Activated T-cell treated with anti-CD3 and anti-CD28 coated beads for 48 hours (primary cell): Measurements from ENCODE around the gene FRMD4A.
"Not testable (repeated sequence)": the region's sequence is repeated elsewhere in the genome, so short reads cannot be mapped to it uniquely, and the experiment has no call there.

Experiments used
- DNase-seq: peaks from one replicate; pipeline ENCODE4 v3.0.0-alpha.2; 2020; ENCODE audit warnings: low read depth

The FRMD4A gene

DNA sequence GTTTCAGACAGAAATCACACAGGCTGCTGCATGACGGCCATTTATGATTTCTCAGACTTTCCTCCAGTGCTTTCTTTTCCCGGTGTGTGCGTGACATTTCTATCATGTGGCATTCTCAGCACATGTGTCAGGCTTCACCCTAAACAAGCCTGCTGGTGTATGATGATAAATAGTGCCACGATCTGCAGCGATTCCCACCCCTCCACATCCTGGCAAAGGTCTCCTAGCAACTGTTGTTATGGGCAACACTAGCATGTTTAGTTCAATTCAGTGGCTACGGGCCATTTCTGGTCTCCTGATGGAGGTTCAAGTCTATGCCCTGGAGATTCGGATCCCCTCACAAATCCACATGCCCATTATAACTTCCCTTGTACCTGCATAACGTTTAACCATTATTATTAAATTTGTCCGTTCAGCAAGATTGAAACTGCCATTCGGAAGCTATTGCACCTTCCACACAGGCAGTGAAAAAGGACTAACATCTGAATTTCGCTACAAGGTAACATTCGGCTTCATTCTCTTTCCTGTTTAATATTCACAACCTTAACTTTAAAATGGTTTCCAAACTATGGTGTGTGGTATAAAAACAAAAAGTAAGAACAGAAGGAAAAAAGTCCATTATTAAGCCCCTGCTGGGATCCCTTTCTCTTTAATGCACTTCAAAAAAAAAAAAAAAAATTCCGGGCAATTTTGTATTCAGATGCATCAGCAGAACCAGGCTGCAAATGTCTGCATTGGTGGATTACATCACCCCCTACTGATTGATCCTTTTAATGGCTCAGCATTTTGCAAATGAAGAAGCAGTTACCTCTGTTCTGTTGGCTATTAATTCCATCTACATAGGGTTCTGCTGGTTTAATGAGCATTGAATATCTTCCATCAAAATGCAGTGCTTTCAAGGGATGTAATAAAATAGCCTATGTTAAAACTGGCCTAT lies 90.2 kb downstream of the FRMD4A start:
- DNase-seq, result no peak

GRCh38 chr10:14238659-14239058 lies 92.1 kb downstream of the FRMD4A start:
- DNase-seq, result not testable (repeated sequence)

GRCh38 chr10:14236341-14236740 lies 94.4 kb downstream of the FRMD4A start:
- no peak for DNase-seq

GRCh38 chr10:14235566-14236195 lies 95.0 kb downstream of the FRMD4A start:
- DNase-seq, result no peak

DNA sequence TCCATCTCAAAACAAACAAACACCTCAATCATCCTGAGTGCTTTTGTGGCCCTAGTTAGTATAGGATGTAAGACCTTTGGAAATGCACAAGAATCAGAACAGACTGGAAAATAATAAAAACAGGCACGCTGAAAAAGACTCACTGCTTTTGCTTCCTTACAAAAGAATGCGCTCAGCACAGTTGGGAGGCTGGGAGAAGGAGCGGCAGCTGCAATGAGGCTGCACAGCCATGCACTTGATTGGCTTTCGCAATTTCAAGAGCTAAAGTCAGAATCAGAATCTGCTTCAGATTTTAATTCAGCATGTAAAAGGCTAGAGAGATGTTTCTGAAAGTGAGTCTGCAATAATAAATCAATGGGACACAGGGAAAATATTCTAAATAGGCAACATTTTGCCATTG lies 97.2 kb downstream of the FRMD4A start:
- DNase-seq, result no peak

DNA sequence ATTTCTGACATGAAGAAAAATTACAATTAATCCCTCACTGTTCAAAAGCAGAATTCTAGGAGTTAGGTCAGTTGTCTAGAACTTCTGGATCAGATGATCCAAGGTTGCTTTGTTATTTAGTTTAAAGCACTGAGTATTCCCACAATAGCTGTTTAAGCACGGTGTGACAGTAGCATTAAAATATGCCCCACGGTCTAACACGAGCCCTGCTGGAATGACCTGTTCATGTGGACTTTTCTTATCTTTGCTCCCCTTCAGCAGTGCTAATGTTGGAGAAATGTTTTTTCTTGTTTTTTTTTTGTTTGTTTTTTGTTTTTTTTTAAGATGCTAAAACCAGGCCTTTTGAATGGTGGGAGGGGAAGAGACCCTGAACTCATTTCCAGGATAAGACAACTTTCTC lies 101.9 kb downstream of the FRMD4A start:
- DNase-seq, result not testable (repeated sequence)

- DNase-seq, result no peak
Measured at GRCh38 chr10:14225379-14225778, 105.3 kb downstream of the FRMD4A start.

DNA sequence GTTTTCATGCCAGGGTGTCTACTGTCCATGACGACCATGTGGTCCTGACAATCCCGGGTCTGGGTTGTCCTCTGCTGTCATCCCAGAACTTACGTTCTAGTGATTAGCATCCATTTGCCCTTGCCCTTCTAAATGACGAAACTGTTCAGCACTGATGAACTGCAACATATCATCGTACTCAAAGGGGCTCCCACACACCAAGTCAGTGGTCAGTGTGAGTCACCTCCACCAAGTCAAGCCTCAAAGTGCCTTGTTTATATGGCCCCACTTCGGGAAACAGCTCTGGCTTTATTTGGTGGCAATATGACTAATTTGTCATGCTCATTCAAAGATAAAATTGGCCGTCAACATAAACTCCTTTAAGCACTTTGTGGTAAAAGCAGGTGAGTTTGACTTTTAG lies 110.7 kb downstream of the FRMD4A start:
- DNase-seq, result no peak

DNA sequence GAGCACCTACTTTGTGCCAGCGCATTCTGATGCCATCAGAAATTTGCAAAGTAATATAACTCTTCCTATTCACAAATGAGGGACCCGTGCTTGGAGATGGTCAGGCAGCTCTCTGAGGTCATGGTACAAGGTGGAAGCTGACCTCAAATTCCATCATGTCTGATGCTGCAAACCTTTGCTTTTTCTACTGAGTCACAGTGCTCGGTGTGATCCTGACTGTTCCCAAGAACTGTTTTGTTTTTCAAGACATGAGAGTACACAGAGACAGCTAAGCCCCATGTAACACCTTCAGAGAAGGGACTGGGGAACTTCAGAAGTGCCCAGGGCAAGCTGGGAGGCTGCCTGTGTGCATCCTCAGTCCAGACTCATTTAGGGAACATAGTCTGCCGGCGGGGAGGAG lies 111.3 kb downstream of the FRMD4A start:
- no peak for DNase-seq

- DNase-seq, result no peak
Measured at GRCh38 chr10:14215641-14216040, 115.1 kb downstream of the FRMD4A start.

GRCh38 chr10:14213703-14214102 lies 117.0 kb downstream of the FRMD4A start:
- not testable (repeated sequence) for DNase-seq

DNA sequence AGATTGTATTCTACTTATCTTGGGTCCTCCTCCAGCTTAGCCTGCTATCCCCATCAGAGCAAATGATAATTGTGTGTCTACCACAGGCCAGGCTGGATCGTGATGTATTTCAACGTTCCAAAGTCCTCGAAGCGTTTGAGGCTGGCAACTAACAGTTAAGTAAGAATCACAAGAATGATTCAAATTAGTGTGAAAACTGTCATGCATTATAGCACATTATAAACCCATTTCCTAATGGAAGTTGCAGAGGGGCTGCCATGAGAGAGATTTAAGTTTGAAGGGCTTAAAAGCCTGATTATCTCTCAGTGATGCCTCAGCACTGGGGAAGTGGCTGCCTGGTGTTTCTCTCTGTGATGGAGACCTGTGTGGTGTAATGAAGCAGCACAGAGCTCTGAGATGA lies 119.1 kb downstream of the FRMD4A start:
- no peak for DNase-seq

DNA sequence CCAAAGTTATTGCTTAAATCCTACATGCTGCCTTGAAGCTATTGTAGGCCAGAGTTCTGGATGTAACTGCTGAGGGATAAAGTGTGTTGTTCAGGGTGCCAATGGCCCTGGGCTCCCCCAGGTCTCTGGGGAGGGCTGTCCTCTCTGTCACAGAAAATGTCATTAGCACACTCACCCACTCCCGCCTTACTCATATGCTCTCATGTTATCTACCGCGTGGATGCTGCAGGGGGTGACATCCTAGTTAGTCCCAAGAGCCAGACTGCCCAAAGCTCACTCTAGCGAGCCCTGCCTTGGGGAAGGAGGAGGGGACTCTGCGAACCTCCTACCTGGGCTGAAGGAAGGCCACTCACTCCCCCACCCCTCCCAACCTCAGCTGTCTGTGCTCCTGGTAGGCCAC lies 122.5 kb downstream of the FRMD4A start:
- no peak for DNase-seq

GRCh38 chr10:14205233-14205632 lies 125.5 kb downstream of the FRMD4A start:
- no peak for DNase-seq

- no peak for DNase-seq
Measured at GRCh38 chr10:14200698-14201544, 129.8 kb downstream of the FRMD4A start.

GRCh38 chr10:14199098-14199497 lies 131.6 kb downstream of the FRMD4A start:
- DNase-seq, result not testable (repeated sequence)

DNA sequence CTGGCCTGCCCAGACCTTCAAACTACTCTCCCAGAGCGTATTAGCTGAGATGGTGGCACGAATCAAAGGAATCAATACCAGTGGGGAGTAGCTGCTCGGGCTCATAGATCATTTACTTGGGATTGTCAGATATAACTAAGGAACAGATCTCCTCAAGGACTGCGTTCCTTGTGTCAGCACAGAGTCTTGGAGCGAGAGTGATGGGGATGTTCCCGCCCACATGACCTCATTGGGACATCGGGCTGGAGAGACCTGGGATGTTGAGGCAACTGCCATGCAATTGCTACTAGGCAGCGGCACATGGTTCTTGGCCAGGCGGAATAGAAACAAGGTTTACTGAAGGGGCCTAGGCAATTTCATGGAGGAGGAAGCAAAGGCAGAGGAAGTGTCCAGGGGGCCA lies 132.6 kb downstream of the FRMD4A start:
- DNase-seq, result no peak

- DNase-seq, result no peak
Measured at GRCh38 chr10:14196113-14196512, 134.6 kb downstream of the FRMD4A start.

DNA sequence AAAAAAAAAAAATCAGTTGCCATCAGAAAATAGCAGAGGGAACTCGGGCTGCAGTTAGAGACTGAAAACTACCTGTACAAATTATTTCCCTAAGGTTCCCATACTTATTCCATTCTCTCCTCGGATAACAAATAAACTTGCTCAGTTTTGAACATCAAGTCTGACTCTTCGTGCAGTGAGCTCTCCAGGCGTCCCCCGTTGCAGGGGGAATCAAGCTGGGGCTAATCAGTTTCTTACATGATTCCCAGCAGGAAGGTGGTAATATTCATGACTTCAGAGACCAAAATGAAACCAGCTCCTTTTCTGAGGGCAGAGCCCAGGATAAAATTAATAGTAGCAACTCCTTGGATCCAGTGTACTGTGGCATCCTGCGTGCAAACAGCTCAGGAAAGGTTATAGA lies 135.3 kb downstream of the FRMD4A start:
- DNase-seq, result no peak

DNA sequence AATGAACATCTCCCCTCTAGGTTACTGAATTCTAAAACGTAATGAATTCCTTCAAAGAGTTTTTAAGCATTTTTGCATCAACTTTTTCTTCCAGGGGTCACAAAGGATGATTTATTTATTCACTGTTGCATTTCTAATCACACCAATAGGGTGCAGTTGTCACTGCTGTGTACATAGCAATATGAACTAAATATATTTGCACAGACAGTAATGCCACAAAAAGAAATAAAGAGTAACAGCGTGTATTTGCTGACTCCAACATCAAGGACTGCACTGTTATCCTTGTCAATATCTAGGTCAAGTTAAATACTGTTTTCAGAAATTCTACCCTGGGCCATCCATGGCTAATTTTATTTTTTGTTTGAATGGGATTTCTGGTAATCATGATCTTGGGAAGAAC lies 138.0 kb downstream of the FRMD4A start:
- no peak for DNase-seq

DNA sequence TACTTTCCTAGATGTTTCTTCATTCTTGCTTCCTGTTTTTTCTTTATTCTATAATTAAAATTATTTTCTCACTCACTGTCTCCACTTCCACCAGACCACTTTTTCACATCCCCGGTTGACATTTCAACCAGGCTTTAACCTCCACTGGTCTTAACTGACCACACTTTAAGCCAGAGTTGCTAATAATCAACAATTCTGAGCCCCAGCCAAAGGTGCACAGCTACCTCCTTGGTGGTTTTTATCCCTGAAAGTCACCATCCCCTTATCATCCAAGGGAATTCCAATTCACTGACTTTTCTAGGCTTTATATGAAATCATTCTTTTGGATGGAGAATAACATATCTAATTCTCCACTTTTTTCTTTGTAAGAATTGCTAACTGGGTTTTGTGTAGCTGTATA lies 138.9 kb downstream of the FRMD4A start:
- no peak for DNase-seq

- DNase-seq, result no peak
Measured at GRCh38 chr10:14191407-14191806, 139.3 kb downstream of the FRMD4A start.

- DNase-seq, result no peak
Measured at GRCh38 chr10:14190702-14191101, 140.0 kb downstream of the FRMD4A start.
